OCI-LY1 (cell line): ENCODE measurements around the gene SAG.

Experiments
- H2AFZ ChIP-seq: fragments of 200-600 bp; sonication (generic), shearing (Covaris generic); 2 replicates; pipeline ENCODE4 v1.6.0; 2014; ENCODE audit warnings: antibody characterized with exemption, mild to moderate bottlenecking, low read length
- H3F3A ChIP-seq: fragments of 200-600 bp; sonication (generic), shearing (Covaris generic); 2 replicates; pipeline ENCODE4 v1.6.0; 2014; ENCODE audit warnings: mild to moderate bottlenecking, antibody characterized with exemption, low read length, moderate library complexity; ENCODE audit not compliant: insufficient read depth
- H3K27ac ChIP-seq: fragments of 200-600 bp; sonication (generic); 2 replicates; pipeline ENCODE4 v1.5.1; 2014; ENCODE audit warnings: low read length, mixed run types, mild to moderate bottlenecking, low read depth; ENCODE audit not compliant: poor library complexity, severe bottlenecking
- H3K27me3 ChIP-seq: fragments of 200-600 bp; sonication (generic); 2 replicates; pipeline ENCODE4 v1.6.0; 2014; ENCODE audit warnings: antibody characterized with exemption, mild to moderate bottlenecking, low read length, moderate library complexity; ENCODE audit not compliant: insufficient read depth
- H3K36me3 ChIP-seq: fragments of 200-600 bp; sonication (generic); 2 replicates; pipeline ENCODE4 v1.6.1; 2014; ENCODE audit warnings: mild to moderate bottlenecking, antibody characterized with exemption, low read length, moderate library complexity, mixed read lengths; ENCODE audit not compliant: insufficient read depth
- H3K4me1 ChIP-seq: fragments of 200-600 bp; sonication (generic); 2 replicates; pipeline ENCODE4 v1.5.1; 2014; ENCODE audit warnings: mild to moderate bottlenecking, low read length, moderate library complexity; ENCODE audit not compliant: insufficient read depth, severe bottlenecking
- H3K4me2 ChIP-seq: fragments of 200-600 bp; sonication (generic), shearing (Covaris generic); 2 replicates; pipeline ENCODE4 v1.6.1; 2014; ENCODE audit warnings: low read length
- H3K4me3 ChIP-seq: fragments of 200-600 bp; sonication (generic); 2 replicates; pipeline ENCODE4 v1.5.1; 2014; ENCODE audit warnings: low read length, low read depth, mild to moderate bottlenecking, mixed read lengths; ENCODE audit not compliant: poor library complexity, severe bottlenecking
- H3K79me2 ChIP-seq: fragments of 200-600 bp; shearing (Covaris generic); 2 replicates; pipeline ENCODE4 v1.6.1; 2016; ENCODE audit warnings: mixed run types, low read length, mixed read lengths; ENCODE audit not compliant: insufficient read depth
- H3K9ac ChIP-seq: fragments of 200-600 bp; sonication (generic), shearing (Covaris generic); 2 replicates; pipeline ENCODE4 v1.6.1; 2014; ENCODE audit warnings: mild to moderate bottlenecking, low read length, mixed read lengths
- H3K9me2 ChIP-seq: fragments of 200-600 bp; sonication (generic), shearing (Covaris generic); 2 replicates; pipeline ENCODE4 v1.6.1; 2014; ENCODE audit warnings: low read depth, mild to moderate bottlenecking, low read length, mixed read lengths
- H3K9me3 ChIP-seq: fragments of 200-600 bp; shearing (Covaris generic); 2 replicates; pipeline ENCODE4 v1.6.1; 2014; ENCODE audit warnings: low read length, mixed read lengths
- H4K20me1 ChIP-seq: fragments of 200-600 bp; sonication (generic), shearing (Covaris generic); 2 replicates; pipeline ENCODE4 v1.6.0; 2016; ENCODE audit warnings: mild to moderate bottlenecking, low read length; ENCODE audit not compliant: insufficient read depth
- CTCF ChIP-seq: fragments of 200-600 bp; sonication (generic), shearing (Covaris generic); IDR thresholded peaks from 2 replicates; pipeline ENCODE4 v1.5.1; 2017; ENCODE audit warnings: mild to moderate bottlenecking, antibody characterized with exemption, low read length, moderate library complexity, mixed read lengths
- EZH2 ChIP-seq: fragments of 200-600 bp; sonication (generic), shearing (Covaris generic); IDR thresholded peaks from 2 replicates; pipeline ENCODE4 v1.8.0; 2017; ENCODE audit warnings: borderline replicate concordance, mixed run types, mild to moderate bottlenecking, antibody characterized with exemption, low read length, moderate library complexity, mixed read lengths

The SAG gene

GRCh38 chr2:233263045-233263570 lies 44.5 kb upstream of the SAG start:
- peaks cover 8% of the 10 kb centered on the region for H3K4me1 ChIP-seq
- no peaks in the 10 kb centered on the region for H4K20me1 ChIP-seq
- H3K9me2 ChIP-seq: no peaks in the 10 kb centered on the region
- peaks cover 99% of the 10 kb centered on the region for H3K36me3 ChIP-seq
- no peaks in the 10 kb centered on the region for H3K9me3 ChIP-seq
- TF ChIP-seq EZH2 (no peak), CTCF (no peak)
- H2AFZ ChIP-seq: no peak overlapping the region
- no peak overlapping the region for H3K9ac ChIP-seq
- no peak overlapping the region for H3K4me3 ChIP-seq
- no peak overlapping the region for H3K27ac ChIP-seq
- no peaks in the 10 kb centered on the region for H3K27me3 ChIP-seq
- H3K79me2 ChIP-seq: no peaks in the 10 kb centered on the region
- H3F3A ChIP-seq: no peaks in the 10 kb centered on the region
- no peak overlapping the region for H3K4me2 ChIP-seq

- Histone ChIP-seq H3F3A (no peaks in the 10 kb centered on the region), H4K20me1 (no peaks in the 10 kb centered on the region), H2AFZ (no peak overlapping the region), H3K4me1 (peaks cover 15% of the 10 kb centered on the region), H3K79me2 (no peaks in the 10 kb centered on the region), H3K9me2 (no peaks in the 10 kb centered on the region), H3K4me2 (no peak overlapping the region), H3K36me3 (peaks cover 99% of the 10 kb centered on the region), H3K9me3 (no peaks in the 10 kb centered on the region), H3K27me3 (no peaks in the 10 kb centered on the region), H3K9ac (no peak overlapping the region), H3K27ac (no peak overlapping the region), H3K4me3 (no peak overlapping the region)
- TF ChIP-seq EZH2 (no peak), CTCF (no peak)
These were observed 42.9 kb upstream of the SAG start for GRCh38 chr2:233264667-233265066.

GRCh38 chr2:233265899-233266431 lies 41.7 kb upstream of the SAG start:
- no peak overlapping the region for H3K27ac ChIP-seq
- no peaks in the 10 kb centered on the region for H3K9me2 ChIP-seq
- no peak overlapping the region for H3K4me3 ChIP-seq
- H3K9me3 ChIP-seq: no peaks in the 10 kb centered on the region
- no peak overlapping the region for H3K9ac ChIP-seq
- no peaks in the 10 kb centered on the region for H3K79me2 ChIP-seq
- H3K4me2 ChIP-seq: no peak overlapping the region
- H3K4me1 ChIP-seq: peaks cover 25% of the 10 kb centered on the region
- no peak overlapping the region for H2AFZ ChIP-seq
- no peaks in the 10 kb centered on the region for H4K20me1 ChIP-seq
- no peaks in the 10 kb centered on the region for H3K27me3 ChIP-seq
- H3K36me3 ChIP-seq: peaks cover 100% of the 10 kb centered on the region
- no peaks in the 10 kb centered on the region for H3F3A ChIP-seq
- TF ChIP-seq CTCF: no peak
- no peak for TF ChIP-seq EZH2
